Measurements from ENCODE around the gene RRP9. TPM values are rescaled to one million over a fixed set of nuclear protein-coding genes. Genes with fewer than 3 reads are reported as not detected.

The RRP9 gene
- total RNA-seq, 1 experiment from 2014 or later = 32.3 TPM

DNA sequence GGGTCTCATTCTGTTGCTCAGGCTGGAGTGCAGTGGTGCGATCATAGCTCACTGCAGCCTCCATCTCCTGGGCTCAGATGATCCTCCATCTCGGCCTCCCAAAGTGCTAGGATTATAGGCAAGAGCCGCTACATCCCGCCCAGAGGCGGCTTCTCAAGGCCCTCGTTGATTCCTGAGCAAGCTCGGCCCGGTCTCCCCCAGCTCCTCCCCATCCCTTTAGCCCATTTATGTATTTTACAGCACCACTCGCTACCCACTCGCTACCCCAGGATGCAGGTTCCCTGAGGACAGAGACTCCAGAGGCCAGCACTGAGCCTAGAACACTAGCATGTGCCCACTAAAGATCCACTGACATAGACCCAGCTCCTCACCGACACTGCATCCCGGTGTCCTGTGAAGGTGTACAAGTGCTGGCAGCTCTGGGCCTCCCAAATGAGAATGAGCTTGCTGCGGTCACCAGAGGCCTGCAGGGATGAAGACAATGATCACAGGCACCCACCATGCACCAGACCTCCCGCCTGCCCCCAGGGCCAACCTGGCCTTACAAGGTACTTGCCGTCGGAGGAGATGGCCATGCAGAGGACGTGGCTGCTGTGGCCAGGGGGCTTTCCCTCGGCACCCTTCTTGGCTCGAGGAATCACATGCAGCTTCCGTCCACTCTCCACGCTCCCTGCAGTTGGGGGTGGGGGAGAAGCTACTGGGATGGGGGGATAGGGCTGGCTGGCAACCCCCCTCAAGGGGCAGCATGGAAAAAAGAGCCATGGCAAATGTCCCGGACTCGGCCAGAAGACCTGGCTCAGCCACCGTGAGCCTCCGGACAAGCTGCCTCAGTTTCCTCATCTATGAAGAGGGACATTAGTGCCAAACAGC lies 5.6 kb downstream of the RRP9 start:
- no peak overlapping the region for H3K27ac ChIP-seq (ENCODE audit: low read depth, low read length, poor library complexity, severe bottlenecking)
- TF ChIP-seq, protein P1, sequence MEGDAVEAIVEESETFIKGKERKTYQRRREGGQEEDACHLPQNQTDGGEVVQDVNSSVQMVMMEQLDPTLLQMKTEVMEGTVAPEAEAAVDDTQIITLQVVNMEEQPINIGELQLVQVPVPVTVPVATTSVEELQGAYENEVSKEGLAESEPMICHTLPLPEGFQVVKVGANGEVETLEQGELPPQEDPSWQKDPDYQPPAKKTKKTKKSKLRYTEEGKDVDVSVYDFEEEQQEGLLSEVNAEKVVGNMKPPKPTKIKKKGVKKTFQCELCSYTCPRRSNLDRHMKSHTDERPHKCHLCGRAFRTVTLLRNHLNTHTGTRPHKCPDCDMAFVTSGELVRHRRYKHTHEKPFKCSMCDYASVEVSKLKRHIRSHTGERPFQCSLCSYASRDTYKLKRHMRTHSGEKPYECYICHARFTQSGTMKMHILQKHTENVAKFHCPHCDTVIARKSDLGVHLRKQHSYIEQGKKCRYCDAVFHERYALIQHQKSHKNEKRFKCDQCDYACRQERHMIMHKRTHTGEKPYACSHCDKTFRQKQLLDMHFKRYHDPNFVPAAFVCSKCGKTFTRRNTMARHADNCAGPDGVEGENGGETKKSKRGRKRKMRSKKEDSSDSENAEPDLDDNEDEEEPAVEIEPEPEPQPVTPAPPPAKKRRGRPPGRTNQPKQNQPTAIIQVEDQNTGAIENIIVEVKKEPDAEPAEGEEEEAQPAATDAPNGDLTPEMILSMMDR (conservative IDR thresholded peaks at IDR 0.05; ENCODE audit: low read depth, low read length) = no peak
- TF ChIP-seq EZH2 (IDR thresholded peaks at IDR 0.05; ENCODE audit: borderline replicate concordance, low read depth, low read length, poor library complexity, severe bottlenecking) = no peak
- H3K9me3 ChIP-seq (ENCODE audit: low read depth, low read length, poor library complexity, severe bottlenecking) = no peaks in the 10 kb centered on the region
- CTCF ChIA-PET = no interaction called here
- intact Hi-C loops (cut with micrococcal nuclease; ENCODE audit: unreplicated experiment) = no loop called here
- no peaks in the 10 kb centered on the region for H3K4me1 ChIP-seq (ENCODE audit: insufficient read depth, low read length, poor library complexity, severe bottlenecking)
- BruUV-seq (replicated peaks) = no TSS peak
- POLR2A ChIA-PET (ENCODE audit: low non-redundant PET) = no interaction called here
- no peaks in the 10 kb centered on the region for H3K36me3 ChIP-seq (ENCODE audit: insufficient read depth, low read length, poor library complexity, severe bottlenecking)
- H3K4me3 ChIP-seq (ENCODE audit: low read depth, low read length, poor library complexity, severe bottlenecking) = no peak overlapping the region
- DNase-seq (ENCODE audit: low spot score) = no peak
- H3K27me3 ChIP-seq (replicated peaks; ENCODE audit: insufficient read depth, low read depth, low read length, poor library complexity) = no peaks in the 10 kb centered on the region

DNA sequence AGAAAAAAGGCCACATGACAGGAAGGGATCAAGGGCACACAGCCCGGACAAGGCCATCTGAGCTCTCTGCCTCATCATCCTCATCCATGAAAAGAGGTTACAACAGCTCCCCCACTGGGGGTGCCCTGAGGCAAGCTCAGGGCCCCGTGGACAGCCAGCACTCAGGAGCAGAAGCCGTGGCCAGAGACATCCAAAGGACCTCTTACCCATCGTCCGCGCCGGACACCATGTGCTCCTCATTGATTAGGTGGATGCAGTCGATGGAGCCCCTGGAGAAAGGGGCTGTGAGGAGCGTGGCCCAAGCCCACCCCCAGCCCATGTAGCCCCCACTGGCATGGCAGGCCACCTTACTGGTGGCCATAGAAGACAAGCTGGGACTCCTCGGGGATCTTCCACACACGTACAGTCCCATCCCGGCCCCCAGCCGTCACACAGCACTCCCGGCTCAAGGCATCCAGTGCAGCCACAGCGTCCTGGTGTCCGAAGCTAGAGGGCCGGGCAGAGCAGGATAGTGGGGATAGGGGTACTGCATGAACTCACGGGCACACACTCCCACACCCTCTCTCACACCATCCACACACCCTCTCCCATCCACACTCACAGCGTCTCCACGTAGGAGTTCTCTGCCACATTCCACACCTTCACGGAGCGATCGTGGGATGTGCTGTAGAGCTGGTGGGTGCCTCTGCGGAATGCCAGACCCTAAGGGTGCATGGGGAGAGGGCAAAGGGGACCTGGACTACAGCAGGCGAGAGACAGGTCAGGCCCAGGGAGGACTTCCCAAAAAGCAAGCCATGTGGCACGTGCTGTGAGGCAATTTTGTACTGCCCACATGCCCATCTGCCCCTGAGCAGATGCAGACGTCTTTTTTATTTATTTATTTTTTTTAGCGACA lies 6.5 kb downstream of the RRP9 start:
- ChIA-PET POLR2A (ENCODE audit: low non-redundant PET) (no interaction called here), CTCF (no interaction called here)
- Histone ChIP-seq H3K4me1 (ENCODE audit: insufficient read depth, low read length, poor library complexity, severe bottlenecking) (no peaks in the 10 kb centered on the region), H3K27ac (ENCODE audit: low read depth, low read length, poor library complexity, severe bottlenecking) (no peak overlapping the region), H3K36me3 (ENCODE audit: insufficient read depth, low read length, poor library complexity, severe bottlenecking) (no peaks in the 10 kb centered on the region), H3K27me3 (replicated peaks; ENCODE audit: insufficient read depth, low read depth, low read length, poor library complexity) (no peaks in the 10 kb centered on the region), H3K4me3 (ENCODE audit: low read depth, low read length, poor library complexity, severe bottlenecking) (no peak overlapping the region), H3K9me3 (ENCODE audit: low read depth, low read length, poor library complexity, severe bottlenecking) (no peaks in the 10 kb centered on the region)
- no peak for TF ChIP-seq EZH2 (IDR thresholded peaks at IDR 0.05; ENCODE audit: borderline replicate concordance, low read depth, low read length, poor library complexity, severe bottlenecking)
- TF ChIP-seq, protein P1 (conservative IDR thresholded peaks at IDR 0.05; ENCODE audit: low read depth, low read length) = no peak
- no peak for DNase-seq (ENCODE audit: low spot score)
- BruUV-seq (replicated peaks) = no TSS peak
- intact Hi-C loops (cut with micrococcal nuclease; ENCODE audit: unreplicated experiment) = no loop called here

DNA sequence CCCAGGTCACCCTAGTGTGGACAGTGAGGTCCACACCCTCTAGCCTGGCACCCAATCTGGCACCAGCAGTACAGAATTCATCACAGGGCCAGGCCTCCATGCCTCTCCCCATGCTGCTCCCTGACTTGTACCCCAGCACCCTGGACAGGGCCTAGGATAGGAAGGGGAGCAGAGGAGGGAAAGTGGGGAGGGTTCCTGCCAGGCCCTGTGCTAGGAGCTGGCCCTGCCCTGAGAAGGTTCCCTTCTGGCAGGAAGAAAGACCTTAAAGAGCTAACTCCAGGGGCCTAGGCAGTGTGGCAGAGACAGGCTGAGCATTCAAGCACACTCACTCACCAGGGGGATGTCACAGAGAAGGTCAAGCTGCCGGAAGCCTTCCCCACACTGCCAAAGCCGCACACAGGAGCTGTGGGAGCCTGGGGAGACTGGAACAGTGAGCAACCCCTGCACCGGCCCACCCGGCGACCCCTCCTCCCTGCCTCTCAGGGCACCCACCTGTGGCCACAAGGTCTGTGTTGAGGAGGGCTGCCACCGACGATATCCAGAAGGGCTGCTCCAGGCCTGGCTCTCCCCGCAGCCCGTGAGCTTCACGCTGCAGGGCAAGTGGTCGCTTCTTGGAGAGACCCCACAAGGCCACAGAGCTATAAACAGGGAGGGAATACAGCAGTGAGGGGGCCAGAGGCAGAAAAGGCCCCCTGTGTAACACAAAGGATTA lies 7.4 kb downstream of the RRP9 start:
- POLR2A ChIA-PET (ENCODE audit: low non-redundant PET) = no interaction called here
- Histone ChIP-seq H3K9me3 (ENCODE audit: low read depth, low read length, poor library complexity, severe bottlenecking) (no peaks in the 10 kb centered on the region), H3K4me1 (ENCODE audit: insufficient read depth, low read length, poor library complexity, severe bottlenecking) (no peaks in the 10 kb centered on the region), H3K36me3 (ENCODE audit: insufficient read depth, low read length, poor library complexity, severe bottlenecking) (no peaks in the 10 kb centered on the region), H3K4me3 (ENCODE audit: low read depth, low read length, poor library complexity, severe bottlenecking) (no peak overlapping the region), H3K27me3 (replicated peaks; ENCODE audit: insufficient read depth, low read depth, low read length, poor library complexity) (no peaks in the 10 kb centered on the region), H3K27ac (ENCODE audit: low read depth, low read length, poor library complexity, severe bottlenecking) (no peak overlapping the region)
- no peak for DNase-seq (ENCODE audit: low spot score)
- no peak for TF ChIP-seq EZH2 (IDR thresholded peaks at IDR 0.05; ENCODE audit: borderline replicate concordance, low read depth, low read length, poor library complexity, severe bottlenecking)
- TF ChIP-seq, protein P1 (conservative IDR thresholded peaks at IDR 0.05; ENCODE audit: low read depth, low read length) = no peak
- intact Hi-C loops (cut with micrococcal nuclease; ENCODE audit: unreplicated experiment) = no loop called here
- no TSS peak for BruUV-seq (replicated peaks)
- CTCF ChIA-PET = no interaction called here
